ENCODE measurements around the gene PROX2.

Gene PROX2

GRCh38 chr14:74841230-74842207 lies 34.4 kb downstream of the PROX2 start:
- Histone ChIP-seq H3K27me3 (ENCODE audit: low read depth, low read length) (no peaks in the 10 kb centered on the region), H2AFZ (ENCODE audit: low read depth, low read length) (no peak overlapping the region), H3K4me3 (ENCODE audit: low read length) (peak overlapping the region; percentile 60), H3K9me3 (ENCODE audit: insufficient read depth, low read length) (no peaks in the 10 kb centered on the region), H3K9ac (ENCODE audit: low read length) (peak overlapping the region; percentile 64), H3K79me2 (ENCODE audit: low read length) (peaks cover 4% of the 10 kb centered on the region; the same call in 1 of the 2 replicates), H3K4me2 (ENCODE audit: low read length) (peak overlapping the region; percentile 92), H3K36me3 (replicated peaks; ENCODE audit: low read depth, low read length) (peaks cover 2% of the 10 kb centered on the region), H3K27ac (ENCODE audit: low read length) (peak overlapping the region; percentile 94), H4K20me1 (ENCODE audit: insufficient read depth, low read length) (no peaks in the 10 kb centered on the region), H3K4me1 (ENCODE audit: low read length) (peaks cover 55% of the 10 kb centered on the region)
- no peak for TF ChIP-seq CTCF (IDR thresholded peaks at IDR 0.05; ENCODE audit: low read depth, low read length)
- no peak for TF ChIP-seq EZH2phosphoT487 (IDR thresholded peaks at IDR 0.05; ENCODE audit: low read depth)

- TF ChIP-seq CTCF (IDR thresholded peaks at IDR 0.05; ENCODE audit: low read depth, low read length) (no peak), EZH2phosphoT487 (IDR thresholded peaks at IDR 0.05; ENCODE audit: low read depth) (no peak)
- H3K79me2 ChIP-seq (ENCODE audit: low read length) = peaks cover 4% of the 10 kb centered on the region; the same call in 1 of the 2 replicates
- no peaks in the 10 kb centered on the region for H3K27me3 ChIP-seq (ENCODE audit: low read depth, low read length)
- no peaks in the 10 kb centered on the region for H3K9me3 ChIP-seq (ENCODE audit: insufficient read depth, low read length)
- peak overlapping the region; percentile 92 for H3K4me2 ChIP-seq (ENCODE audit: low read length)
- peak overlapping the region; percentile 64; the same call in 1 of the 2 replicates for H3K9ac ChIP-seq (ENCODE audit: low read length)
- H3K4me1 ChIP-seq (ENCODE audit: low read length) = peaks cover 64% of the 10 kb centered on the region
- no peaks in the 10 kb centered on the region for H4K20me1 ChIP-seq (ENCODE audit: insufficient read depth, low read length)
- H3K36me3 ChIP-seq (replicated peaks; ENCODE audit: low read depth, low read length) = peaks cover 2% of the 10 kb centered on the region
- H3K4me3 ChIP-seq (ENCODE audit: low read length) = peak overlapping the region; percentile 53
- no peak overlapping the region for H2AFZ ChIP-seq (ENCODE audit: low read depth, low read length)
- peak overlapping the region; percentile 94 for H3K27ac ChIP-seq (ENCODE audit: low read length)
Measured at GRCh38 chr14:74840603-74841030, 35.3 kb downstream of the PROX2 start.

GRCh38 chr14:74838166-74838565 lies 37.8 kb downstream of the PROX2 start:
- peak overlapping the region; percentile 15 for H3K9ac ChIP-seq (ENCODE audit: low read length)
- peak overlapping the region; percentile 40 for H3K4me3 ChIP-seq (ENCODE audit: low read length)
- no peaks in the 10 kb centered on the region for H3K27me3 ChIP-seq (ENCODE audit: low read depth, low read length)
- H3K4me1 ChIP-seq (ENCODE audit: low read length) = peaks cover 78% of the 10 kb centered on the region
- peaks cover 2% of the 10 kb centered on the region for H3K36me3 ChIP-seq (replicated peaks; ENCODE audit: low read depth, low read length)
- H3K27ac ChIP-seq (ENCODE audit: low read length) = peak overlapping the region; percentile 78
- TF ChIP-seq CTCF (IDR thresholded peaks at IDR 0.05; ENCODE audit: low read depth, low read length) (no peak), EZH2phosphoT487 (IDR thresholded peaks at IDR 0.05; ENCODE audit: low read depth) (no peak)
- no peaks in the 10 kb centered on the region for H4K20me1 ChIP-seq (ENCODE audit: insufficient read depth, low read length)
- peaks cover 4% of the 10 kb centered on the region; the same call in 1 of the 2 replicates for H3K79me2 ChIP-seq (ENCODE audit: low read length)
- H3K4me2 ChIP-seq (ENCODE audit: low read length) = peak overlapping the region; percentile 73
- no peak overlapping the region for H2AFZ ChIP-seq (ENCODE audit: low read depth, low read length)
- H3K9me3 ChIP-seq (ENCODE audit: insufficient read depth, low read length) = no peaks in the 10 kb centered on the region
